ENCODE measurements around the gene FXYD1.

The FXYD1 gene

DNA sequence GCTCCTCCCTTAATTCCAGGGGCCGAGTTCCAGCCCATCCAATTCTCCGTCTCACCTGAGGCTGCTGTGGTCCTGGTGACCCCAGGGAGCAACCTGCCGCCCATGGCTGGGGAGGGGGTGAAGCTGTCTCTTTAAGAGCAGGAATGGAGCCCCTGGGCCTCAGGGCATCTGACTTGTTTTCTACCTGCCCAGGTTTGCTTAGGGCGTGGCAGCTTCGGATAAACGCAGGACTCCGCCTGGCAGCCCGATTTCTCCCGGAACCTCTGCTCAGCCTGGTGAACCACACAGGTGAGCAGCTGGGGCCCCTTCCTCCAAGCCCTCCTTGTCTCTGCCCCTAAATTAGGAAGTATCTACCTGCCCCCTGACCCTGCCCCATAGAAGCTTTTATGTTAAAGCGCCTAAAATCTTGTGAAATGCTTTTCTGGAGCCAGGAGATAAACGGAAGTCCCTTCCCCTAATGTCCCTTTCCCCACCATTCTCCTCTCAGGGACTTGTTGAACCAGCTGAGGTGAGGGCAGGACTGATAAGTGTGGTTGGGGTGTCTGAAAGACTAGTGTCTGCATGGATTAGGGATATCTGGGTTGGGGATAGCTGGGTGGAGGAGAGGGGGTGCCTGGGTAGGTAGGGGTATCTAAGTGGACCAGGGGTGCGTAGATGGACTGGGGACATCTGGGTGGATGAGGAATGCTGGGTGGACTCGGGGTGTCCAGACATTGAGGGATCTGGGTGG, 22.4 kb upstream of the FXYD1 start:
- H3K4me3 ChIP-seq (ENCODE audit: control insufficient read depth, low read depth, low read length), result no peak overlapping the region
- DNase-seq (ENCODE audit: low read depth), result no peak
- TF ChIP-seq, protein P1, sequence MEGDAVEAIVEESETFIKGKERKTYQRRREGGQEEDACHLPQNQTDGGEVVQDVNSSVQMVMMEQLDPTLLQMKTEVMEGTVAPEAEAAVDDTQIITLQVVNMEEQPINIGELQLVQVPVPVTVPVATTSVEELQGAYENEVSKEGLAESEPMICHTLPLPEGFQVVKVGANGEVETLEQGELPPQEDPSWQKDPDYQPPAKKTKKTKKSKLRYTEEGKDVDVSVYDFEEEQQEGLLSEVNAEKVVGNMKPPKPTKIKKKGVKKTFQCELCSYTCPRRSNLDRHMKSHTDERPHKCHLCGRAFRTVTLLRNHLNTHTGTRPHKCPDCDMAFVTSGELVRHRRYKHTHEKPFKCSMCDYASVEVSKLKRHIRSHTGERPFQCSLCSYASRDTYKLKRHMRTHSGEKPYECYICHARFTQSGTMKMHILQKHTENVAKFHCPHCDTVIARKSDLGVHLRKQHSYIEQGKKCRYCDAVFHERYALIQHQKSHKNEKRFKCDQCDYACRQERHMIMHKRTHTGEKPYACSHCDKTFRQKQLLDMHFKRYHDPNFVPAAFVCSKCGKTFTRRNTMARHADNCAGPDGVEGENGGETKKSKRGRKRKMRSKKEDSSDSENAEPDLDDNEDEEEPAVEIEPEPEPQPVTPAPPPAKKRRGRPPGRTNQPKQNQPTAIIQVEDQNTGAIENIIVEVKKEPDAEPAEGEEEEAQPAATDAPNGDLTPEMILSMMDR (IDR thresholded peaks at IDR 0.05; ENCODE audit: control insufficient read depth, insufficient read depth, low read depth, low read length, missing control alignments), result no peak

DNA sequence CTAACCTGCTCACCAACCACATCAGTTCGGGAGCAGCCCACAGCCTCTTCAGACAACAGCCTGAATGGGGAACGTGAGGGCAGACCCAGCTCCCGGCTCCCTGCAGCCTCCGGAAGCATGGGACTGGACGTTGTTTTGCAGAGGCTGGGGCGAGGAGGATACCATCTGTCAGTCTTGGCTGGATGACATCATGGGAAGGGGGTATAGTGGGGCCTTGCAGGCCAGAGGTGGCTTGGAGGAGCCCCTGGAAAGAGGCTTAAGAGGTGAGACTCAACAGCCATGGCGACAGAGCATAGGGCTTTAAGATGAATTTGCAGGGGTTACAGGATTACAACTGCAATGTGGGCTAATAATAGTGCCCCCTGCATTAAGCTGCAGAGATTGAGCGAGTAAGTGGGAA, 21.5 kb upstream of the FXYD1 start:
- H3K4me3 ChIP-seq (ENCODE audit: control insufficient read depth, low read depth, low read length), result no peak overlapping the region
- TF ChIP-seq, protein P1 (IDR thresholded peaks at IDR 0.05; ENCODE audit: control insufficient read depth, insufficient read depth, low read depth, low read length, missing control alignments), result no peak
- DNase-seq (ENCODE audit: low read depth), result no peak

DNA sequence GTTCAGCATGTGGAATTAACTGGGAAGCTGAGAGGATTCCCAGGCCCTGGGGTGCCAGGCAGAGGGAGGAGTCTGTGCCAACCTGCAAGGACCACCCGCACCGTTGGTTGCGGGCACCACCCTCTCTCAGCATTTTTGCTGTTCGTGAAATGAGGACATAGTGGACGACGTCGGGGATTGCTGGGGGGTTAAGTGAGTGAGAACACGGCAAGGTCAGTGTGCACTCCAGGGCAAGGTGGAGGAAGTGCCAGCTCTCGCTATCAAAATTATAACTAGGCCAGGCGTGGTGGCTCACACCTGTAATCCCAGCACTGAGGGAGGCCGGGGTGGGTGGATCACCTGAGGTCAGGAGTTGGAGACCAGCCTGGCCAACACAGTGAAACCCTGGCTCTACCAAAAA, 20.8 kb upstream of the FXYD1 start:
- no peak for DNase-seq (ENCODE audit: low read depth)
- H3K4me3 ChIP-seq (ENCODE audit: control insufficient read depth, low read depth, low read length), result no peak overlapping the region
- TF ChIP-seq, protein P1 (IDR thresholded peaks at IDR 0.05; ENCODE audit: control insufficient read depth, insufficient read depth, low read depth, low read length, missing control alignments), result no peak

DNA sequence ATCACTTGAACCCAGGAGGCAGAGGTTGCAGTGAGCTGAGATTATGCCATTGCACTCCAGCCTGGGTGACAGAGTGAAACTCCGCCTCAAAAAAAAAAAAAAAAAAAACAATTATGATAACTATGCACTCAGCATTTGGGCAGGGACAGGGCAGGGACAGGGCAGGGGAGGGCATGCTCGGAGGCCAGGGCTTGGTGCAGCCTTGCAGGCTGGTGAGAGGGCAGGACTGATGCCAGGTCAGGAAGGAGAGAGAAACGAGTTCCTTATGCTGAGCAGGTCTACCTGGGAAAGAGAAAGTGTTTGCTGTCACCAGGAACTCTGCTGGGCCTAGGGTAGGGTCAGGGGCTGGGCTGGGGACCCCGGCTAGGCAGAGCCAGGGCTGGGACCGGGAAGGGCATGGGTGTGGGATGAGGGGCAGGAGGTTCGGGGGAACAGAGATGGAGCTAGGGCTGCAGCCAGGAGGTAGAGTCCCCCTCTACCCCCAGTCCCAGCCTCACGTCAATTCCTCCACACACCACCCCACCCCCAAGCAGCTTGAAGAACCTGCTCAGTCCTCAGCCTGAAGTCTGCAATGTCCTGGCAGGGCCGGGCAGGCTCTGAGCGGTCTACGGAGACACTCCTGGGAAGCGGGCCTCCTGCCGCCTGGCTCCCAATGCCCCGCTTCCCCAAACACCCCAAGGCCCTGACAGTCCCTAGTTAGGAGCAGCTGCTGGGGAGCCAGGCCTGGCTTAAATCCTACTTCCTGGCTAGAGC, 20.2 kb upstream of the FXYD1 start:
- DNase-seq (ENCODE audit: low read depth), result no peak
- H3K4me3 ChIP-seq (ENCODE audit: control insufficient read depth, low read depth, low read length), result no peak overlapping the region
- TF ChIP-seq, protein P1 (IDR thresholded peaks at IDR 0.05; ENCODE audit: control insufficient read depth, insufficient read depth, low read depth, low read length, missing control alignments), result no peak

DNA sequence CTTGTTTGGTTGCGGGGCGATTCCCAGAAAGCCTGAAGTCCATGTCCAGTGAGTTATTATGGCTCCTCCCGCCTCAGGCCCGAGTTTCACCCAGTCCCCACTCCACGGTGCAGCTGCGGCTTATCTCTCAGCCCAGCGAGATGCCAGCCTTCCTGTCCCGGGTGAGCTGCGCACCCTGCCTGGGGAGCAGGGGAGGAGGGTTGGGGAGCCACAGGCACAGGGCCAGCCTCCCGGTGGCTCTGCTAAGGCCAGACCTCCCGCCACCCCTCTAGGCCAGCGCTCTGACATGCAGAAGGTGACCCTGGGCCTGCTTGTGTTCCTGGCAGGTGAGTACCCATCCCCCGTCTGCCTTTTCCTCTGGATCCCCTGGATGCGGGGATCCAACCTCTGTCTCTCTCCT, 19.5 kb upstream of the FXYD1 start:
- H3K4me3 ChIP-seq (ENCODE audit: control insufficient read depth, low read depth, low read length), result no peak overlapping the region
- no peak for DNase-seq (ENCODE audit: low read depth)
- TF ChIP-seq, protein P1 (IDR thresholded peaks at IDR 0.05; ENCODE audit: control insufficient read depth, insufficient read depth, low read depth, low read length, missing control alignments), result no peak

DNA sequence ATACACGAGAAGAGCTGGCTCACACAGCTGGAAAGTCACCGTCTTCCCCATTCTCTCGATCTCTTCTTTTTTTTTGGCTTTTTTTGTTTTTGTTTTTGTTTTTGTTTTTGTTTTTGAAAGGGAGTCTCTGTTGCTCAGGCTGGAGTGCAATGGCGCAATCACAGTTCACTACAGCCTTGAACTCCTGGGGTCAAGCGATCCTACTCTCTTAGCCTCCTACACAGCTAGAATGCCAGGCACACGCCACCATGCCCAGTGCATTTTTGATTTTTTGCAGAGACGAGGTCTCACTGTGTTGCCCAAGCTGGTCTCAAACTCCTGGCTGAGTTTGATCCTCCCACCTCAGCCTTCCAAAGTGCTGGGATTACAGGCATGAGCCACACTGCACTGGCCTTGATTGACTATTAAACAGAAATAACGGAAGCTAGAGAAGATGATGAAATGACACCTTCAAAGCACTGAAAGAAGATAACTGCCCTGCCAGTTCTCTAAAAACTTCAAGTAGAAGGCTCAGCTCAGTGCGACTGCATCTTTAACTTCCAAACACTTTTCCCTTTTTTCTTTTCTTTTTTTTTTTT, 19.0 kb upstream of the FXYD1 start:
- TF ChIP-seq, protein P1 (IDR thresholded peaks at IDR 0.05; ENCODE audit: control insufficient read depth, insufficient read depth, low read depth, low read length, missing control alignments), result no peak
- DNase-seq (ENCODE audit: low read depth), result no peak
- H3K4me3 ChIP-seq (ENCODE audit: control insufficient read depth, low read depth, low read length), result no peak overlapping the region

All from AG09309 (cell line).